SU-DHL-6 (cell line): Measurements from ENCODE around the gene HOXA10.

ENCODE experiments used
- CTCF ChIP-seq: fragments of 200-600 bp; sonication (generic); IDR thresholded peaks from one replicate; pipeline ENCODE4 v1.5.1; 2017; ENCODE audit warnings: antibody characterized with exemption, mild to moderate bottlenecking, low read length, moderate library complexity; ENCODE audit not compliant: insufficient read depth, poor library complexity, severe bottlenecking
- EZH2phosphoT487 ChIP-seq: fragments of 200-600 bp; sonication (generic), shearing (Covaris generic); conservative IDR thresholded peaks from 2 replicates; pipeline ENCODE4 v1.6.1; 2018; ENCODE audit warnings: mild to moderate bottlenecking, antibody characterized with exemption, low read length, moderate library complexity, mixed read lengths

GRCh38 chr7:27175626-27176523 lies 1.8 kb upstream of the HOXA10 start:
- TF ChIP-seq CTCF (no peak), EZH2phosphoT487 (no peak)
